HG02678 (cell line): ENCODE results near the gene CPLANE2.
"Not testable (repeated sequence)": the region's sequence is repeated elsewhere in the genome, so short reads cannot be mapped to it uniquely, and the experiment has no call there.

ENCODE experiments used
- ATAC-seq: cut with Tn5 transposase; IDR thresholded peaks from one replicate; pipeline ENCODE4 v1.9.1; 2021; ENCODE audit warnings: mild to moderate bottlenecking, moderate library complexity; ENCODE audit not compliant: unreplicated experiment

CPLANE2 gene, protein sequence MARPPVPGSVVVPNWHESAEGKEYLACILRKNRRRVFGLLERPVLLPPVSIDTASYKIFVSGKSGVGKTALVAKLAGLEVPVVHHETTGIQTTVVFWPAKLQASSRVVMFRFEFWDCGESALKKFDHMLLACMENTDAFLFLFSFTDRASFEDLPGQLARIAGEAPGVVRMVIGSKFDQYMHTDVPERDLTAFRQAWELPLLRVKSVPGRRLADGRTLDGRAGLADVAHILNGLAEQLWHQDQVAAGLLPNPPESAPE

DNA sequence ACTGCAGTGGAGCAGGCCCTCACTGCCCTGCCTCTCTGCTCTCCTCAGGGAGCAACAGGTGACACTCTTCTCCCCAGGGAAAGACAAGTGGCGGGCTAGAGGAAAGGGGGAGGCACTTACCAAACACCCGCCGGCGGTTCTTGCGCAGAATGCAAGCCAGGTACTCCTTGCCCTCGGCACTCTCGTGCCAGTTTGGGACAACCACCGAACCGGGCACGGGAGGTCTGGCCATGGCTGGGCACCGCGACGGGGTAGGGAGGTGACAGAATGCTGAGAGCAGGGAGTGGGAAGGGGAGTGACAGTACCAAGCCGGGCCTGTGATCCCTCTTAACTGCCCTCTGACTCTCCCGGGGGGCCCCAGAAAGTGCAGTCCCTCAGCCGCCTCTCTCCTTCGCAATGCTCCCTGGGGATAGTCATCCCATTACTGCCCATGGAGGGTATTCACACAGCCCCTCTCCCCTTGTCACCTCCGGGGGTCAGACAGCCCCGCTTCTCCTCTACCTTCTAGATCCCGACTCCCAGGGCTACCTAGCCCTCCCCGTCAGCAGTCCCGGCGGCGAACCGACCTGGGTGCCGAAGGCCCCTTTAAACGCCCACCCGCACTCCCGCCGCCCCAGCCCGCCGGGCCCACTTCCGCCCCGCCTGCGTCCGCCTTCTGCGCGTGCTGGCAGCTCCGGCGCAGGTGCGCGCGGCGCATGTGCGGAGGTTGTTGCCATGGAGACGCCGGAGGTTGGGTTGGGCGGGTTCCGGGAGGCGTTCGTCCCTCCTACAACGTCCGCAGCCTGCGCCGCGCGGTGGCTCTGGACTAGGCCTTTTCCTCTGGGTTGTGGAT is at the start of gene CPLANE2:
TSS of gene CPLANE2 (minus strand) at position 673 of the 832 bp plus-strand sequence. CDS start at position 232, 441 bp downstream.
- ATAC-seq = peak; percentile 86

DNA sequence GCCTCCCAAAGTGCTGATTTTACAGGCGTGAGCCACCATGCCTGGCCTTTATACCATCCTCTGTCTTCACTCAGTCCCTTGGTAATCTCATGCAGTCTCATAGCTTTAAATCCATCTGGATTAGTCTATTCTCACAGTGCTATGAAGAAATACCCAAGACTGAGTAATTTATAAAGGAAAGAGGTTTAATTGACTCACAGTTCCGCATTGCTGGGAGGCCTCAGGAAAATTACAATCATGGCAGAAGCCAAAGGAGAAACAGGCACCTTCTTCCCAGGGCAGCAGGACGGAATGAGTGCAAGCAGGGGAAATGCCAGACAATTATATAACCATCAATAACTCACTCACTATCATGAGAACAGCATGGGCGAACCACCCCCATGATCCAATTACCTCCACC is 49.1 kb upstream of the CPLANE2 start:
- no peak for ATAC-seq

DNA sequence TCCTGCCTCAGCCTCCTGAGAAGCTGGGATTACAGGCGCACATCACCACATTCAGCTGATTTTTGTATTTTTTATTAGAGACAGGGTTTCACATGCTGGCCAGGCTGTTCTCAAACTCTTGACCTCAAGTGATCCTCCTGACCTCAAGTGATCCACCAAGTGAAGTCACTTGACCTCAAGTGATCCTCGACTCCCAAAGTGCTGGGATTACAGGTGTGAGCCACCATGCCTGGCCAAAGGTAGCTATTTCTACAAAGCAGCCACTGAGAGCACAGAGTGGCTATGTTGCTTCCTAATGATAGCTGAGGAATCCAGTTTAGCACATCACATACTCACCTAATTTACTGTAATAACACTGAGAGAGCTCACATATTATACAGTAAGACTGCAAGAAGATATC is 44.8 kb upstream of the CPLANE2 start:
- ATAC-seq = no peak

DNA sequence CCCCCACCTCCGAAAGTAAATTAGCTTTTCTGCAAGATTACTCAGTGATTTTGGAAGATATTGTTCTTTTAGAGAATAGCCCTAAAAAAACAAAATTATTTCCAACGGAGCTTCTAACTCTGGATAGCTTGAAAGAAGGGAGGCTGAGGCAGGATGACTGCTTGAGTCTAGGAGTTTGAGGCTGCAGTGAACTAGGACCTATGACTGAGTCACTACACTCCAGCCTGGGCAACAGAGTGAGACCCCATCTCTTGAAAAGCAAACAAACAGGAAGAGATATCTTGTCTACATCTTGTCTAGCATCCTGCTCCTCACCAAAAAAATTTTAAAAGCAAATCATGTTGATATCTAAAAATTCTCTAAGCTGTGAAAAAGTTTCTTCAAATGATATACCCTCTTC is 42.2 kb upstream of the CPLANE2 start:
- ATAC-seq = no peak

DNA sequence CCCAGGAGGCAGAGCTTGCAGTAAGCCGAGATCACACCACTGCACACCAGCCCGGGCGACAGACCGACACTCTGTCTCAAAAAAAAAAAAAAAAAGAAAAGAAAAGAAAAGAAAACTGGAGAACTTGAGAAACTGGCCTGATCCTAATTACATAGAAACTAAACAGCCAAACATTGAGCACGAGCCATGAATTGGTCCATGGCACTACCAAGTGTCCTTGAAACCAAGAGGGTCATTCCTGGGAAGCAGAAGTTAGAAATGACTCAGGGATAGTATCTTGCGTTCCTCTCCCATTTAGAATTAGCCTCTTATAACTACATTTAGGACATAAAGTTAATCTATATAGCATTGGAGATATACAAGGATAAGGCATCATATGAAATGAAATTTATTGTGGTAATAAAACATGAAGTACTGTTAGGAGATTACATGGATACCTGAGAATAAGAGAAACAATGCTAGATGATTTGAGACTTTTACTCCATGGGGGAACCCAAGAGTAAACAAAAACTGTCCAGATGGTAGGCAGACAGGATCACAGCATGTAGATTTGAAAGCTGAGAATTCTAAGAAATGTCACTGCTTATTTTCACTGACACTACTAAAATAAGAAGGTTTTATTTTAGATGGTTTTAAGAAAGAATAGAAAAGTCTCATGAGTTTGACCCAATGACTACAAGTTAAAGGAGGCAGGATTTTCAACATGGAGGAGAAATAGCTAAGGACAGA is 39.5 kb upstream of the CPLANE2 start:
- ATAC-seq = no peak

DNA sequence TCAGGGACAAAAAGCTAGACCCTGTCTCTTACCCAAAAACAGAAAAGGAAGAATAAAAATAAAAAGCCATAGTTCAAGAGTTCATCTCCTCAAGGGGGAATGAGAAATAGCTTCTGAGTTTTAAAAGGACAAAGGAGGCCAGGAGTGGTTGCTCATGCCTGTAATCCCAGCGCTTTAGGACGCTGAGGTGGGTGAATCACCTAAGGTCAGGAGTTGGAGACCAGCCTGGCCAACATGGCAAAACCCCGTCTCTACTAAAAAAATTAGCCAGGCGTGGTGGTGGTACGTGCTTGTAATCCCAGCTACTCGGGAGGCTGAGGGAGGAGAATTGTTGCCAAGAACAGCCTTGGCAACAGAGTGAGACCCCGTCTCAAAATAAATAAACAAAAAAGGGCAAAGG is 38.6 kb upstream of the CPLANE2 start:
- no peak for ATAC-seq

DNA sequence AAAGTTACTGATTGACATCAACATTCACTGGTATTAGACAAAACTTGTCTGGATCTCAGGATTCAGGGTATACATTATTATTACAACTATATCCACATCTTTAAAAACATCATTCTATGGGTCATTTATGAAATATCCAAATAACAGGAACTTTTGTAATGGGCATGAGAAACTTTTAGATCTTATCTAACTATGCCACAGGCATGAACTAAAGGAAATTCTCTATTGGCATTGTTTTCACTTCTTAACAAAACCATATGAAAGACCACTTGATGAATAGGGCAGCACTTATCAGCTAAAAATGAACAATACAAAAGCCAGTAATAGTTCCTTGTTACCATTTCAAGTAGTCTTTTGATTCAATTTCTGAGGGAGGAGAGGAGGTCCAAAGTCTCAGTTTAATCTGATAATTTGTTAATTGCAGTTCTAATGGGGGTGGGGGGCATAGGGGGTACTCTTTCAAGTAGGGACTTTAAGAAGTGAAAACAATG is 30.8 kb upstream of the CPLANE2 start:
- no peak for ATAC-seq

DNA sequence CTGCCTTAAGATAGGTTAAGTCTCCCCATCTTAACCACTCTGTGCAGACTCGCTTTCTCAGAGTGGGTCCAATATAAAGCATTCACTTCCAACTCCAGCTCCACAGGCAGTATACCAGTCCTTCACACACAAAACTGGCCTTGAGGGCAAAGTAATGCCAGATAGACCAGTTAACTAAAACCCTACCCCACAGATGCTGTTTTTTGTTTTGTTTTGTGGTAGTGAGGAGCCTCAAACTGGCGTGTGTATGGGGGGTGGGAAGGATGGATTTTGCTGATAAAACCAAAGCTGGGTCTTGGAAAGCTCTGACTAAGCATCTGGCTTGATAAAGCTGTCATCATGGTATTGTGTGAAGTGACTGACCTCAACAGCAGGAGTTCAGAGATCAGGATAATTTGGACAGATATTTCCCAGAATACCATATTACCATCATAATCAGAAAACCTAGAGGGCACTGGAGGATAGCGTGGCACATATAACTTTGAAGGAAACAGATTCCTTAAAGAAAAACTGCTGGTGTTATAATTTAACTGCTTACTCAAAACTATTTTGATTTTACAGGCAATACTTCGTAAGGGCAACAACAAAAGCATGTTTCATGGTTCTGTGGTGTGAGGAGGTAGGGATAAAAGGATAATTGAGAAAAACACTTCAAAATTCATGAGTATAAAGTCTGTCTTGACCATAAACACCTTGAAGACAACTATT is 29.6 kb upstream of the CPLANE2 start:
- ATAC-seq = no peak

DNA sequence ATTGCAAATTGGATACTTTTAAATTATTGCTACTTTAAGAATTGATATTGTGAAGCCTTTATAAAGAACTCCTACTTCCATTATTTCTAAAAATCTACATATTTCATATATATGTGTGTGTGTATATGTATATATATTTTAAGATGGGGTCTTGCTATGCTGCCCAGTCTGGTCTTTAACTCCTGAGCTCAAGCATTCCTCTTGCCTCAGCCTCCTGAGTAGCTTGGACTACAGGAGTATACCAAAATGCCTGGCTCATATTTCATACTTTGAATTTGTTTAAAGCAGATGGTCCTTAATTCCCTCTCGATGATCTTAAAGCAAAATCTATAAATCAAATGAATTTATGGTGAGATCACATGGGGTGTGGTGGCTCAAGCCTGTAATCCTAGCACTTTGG is 25.1 kb upstream of the CPLANE2 start:
- ATAC-seq = no peak

DNA sequence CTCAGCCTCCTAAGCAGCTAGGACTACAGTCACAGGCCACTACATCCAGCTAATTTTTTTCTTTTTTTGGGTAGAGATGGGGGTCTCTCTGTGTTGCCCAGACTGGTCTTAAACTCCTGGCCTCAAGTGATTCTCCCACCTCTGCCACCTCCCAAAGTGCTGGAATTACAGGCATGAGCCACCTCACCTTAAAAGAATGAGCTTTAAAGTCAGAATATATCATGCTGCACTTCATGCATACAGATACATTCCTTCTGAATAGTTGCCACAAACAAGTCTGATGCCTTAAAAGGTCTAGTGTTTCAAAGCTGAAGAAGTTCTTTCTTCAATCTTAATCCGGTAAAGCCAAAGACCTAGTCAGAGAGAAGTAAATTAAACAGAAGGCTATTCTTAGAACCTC is 23.8 kb upstream of the CPLANE2 start:
- no peak for ATAC-seq

DNA sequence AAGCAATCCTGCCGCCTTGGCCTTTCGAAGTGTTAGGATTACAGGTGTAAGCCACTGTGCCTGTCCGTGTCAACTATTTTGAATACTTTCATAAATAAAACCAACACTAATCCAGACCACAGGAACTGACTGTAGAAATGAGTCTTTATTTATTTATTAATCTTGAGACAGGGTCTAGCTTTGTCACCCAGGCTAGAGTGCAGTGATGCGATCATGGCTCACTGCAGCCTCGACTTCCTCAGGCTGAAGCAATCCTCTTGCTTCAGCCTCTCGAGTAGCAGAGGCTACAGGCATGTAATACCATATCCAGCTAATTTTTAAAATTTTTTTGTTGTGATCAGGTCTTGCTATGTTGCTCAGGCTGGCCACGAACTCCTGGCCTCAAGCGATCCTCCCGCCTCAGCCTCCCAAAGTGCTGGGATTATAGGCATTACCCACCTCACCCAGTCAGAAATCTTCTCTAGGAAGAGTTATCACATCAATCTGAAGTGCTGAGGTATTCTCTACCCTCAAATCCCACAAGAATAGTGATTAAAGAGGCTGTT is 21.7 kb upstream of the CPLANE2 start:
- no peak for ATAC-seq

DNA sequence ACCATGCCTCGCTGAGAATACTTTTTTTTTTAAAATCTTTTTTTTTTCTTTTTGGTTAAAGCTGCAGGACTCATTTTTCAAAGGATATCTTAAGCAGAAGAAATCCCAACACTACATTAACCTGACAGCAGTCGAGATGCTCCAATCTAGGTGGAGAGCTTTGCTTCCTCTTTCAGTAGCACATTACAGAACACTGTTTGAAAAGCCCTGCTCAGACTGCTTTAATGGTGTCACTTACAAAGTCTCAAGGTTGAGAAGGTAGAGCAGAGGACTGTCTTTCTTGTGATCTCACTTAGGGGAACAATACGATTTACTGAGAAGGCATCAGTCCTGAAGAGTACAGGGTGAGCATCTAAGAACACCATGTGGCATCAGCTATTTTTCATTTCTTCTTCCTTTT is 21.0 kb upstream of the CPLANE2 start:
- ATAC-seq = no peak

DNA sequence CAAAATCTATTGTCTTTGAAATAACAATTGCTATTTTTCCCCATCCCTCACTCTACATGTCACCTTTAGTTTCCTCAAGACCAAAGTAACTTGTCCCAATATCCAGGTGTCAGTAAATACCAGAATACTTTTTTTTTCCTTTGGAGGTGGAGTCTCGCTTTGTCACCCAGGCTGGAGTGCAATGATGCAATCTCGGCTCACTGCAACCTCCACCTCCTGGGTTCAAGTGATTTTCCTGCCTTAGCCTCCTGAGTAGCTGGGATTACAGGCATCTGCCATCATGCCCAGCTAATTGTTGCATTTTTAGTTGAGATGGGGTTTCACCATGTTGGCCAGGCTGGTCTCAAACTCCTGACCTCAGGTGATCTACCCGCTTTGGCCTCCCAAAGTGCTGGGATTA is 20.6 kb upstream of the CPLANE2 start:
- ATAC-seq = not testable (repeated sequence)

DNA sequence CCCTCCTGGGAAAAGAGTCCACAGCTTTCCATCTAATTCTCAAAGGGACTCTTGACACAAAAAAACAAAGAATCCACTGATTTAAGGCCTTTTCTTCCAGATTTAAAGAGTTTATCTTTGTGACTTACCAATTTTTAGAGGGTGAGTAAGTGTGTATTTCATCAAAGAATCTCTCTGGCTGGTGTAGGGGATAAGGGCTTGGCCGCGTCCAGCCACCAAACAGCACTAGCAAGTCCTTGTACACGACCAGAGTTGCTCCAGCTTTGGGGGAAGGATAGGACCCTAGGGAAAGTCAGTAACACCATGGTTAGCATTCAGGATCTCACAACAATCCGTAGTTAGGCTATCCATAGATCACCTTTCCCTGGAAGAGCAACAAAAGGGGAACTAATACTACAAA is 19.5 kb upstream of the CPLANE2 start:
- no peak for ATAC-seq

DNA sequence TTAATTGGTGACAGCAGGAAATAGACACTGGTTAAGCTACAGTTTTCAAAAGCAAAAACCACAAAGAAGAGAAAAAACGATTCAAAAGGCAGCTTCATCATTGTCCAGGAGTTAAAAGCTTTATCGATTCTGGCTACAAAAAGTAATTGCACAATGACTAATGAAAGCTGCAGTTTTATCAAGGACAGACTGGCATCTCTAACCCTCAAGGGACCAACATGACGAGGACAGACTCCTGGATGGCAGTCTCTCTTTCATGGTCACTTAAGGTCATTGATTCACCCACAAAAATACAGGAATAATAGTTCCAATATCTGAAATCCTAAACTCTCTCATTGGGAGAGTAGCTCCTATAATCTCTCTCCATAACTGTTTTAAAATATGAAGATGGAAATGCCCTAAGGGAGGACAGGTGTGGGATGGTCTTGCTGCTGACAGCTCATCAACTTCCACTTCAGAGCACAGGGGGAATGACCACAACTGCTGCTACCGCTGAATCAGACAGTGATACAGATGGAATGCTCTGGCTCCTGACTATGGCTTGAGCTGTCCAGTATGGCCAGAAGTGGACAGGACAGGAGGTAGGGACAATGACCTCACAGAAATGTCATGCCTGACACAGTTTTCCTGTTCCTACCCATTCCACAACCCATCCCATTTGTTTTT is 17.4 kb upstream of the CPLANE2 start:
- ATAC-seq = no peak

DNA sequence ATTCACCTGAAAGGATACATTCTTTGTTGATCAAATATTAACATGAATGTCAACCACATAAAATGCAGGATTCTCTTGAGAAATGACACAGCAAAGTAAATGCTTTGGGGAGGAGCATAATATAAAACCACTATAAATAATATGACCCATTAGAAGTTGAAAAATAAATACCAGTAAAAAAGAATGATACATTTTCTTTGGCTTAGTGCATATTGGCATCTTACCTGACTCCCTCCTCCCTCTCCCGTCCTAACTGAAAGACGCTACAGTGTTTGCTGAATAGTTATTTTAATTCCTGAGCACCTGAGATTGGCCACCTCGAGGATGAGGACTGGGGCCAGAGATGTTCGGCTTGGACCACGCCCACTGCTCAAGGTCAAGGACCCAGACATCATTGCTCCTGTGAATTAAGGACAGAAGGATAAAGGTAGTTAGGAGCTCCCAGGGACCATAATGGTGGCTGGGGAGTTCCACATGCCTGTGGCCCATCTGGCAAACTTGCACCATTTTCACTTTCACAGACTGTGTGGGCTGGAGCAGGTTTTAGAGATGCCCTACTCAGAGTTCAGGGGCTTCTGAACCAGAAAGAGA is 16.4 kb upstream of the CPLANE2 start:
- no peak for ATAC-seq

DNA sequence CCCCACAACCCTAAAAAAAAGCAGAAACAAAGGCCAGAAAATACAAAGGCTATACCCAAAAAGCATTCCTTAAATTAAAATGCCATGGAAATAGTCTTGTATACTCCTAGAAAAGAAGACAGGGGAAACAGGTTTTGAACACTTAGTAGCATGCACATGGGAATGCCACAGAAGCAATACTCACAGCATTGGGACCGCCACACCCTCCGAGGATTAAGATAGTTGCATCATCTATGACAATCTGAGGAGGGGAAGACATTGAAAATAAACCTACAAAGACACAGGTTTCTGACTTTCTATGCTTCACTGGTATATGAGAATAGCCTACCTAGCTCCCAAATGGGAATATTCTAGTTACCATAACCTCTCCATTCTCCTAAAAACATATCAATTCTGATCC is 15.9 kb upstream of the CPLANE2 start:
- no peak for ATAC-seq

DNA sequence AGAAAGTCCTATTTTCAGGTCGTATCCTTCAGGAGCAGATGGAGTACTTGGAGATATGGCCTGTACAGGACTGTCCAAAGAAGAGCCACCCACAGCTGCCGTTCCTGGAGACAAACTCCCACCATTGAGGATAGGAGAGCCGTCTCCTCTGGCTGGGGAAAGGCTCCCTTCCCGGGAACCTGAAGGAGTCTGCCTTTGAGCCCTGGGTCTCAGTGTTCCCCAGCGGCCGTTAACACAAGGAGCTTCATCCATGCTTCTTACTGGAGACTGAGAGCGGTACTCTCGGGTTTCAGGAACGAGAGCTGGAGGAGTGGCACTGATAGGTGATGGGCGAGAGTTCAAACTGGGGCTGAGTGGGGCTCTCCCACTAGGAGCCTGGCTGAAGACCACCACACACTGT is 14.4 kb upstream of the CPLANE2 start:
- ATAC-seq = no peak

DNA sequence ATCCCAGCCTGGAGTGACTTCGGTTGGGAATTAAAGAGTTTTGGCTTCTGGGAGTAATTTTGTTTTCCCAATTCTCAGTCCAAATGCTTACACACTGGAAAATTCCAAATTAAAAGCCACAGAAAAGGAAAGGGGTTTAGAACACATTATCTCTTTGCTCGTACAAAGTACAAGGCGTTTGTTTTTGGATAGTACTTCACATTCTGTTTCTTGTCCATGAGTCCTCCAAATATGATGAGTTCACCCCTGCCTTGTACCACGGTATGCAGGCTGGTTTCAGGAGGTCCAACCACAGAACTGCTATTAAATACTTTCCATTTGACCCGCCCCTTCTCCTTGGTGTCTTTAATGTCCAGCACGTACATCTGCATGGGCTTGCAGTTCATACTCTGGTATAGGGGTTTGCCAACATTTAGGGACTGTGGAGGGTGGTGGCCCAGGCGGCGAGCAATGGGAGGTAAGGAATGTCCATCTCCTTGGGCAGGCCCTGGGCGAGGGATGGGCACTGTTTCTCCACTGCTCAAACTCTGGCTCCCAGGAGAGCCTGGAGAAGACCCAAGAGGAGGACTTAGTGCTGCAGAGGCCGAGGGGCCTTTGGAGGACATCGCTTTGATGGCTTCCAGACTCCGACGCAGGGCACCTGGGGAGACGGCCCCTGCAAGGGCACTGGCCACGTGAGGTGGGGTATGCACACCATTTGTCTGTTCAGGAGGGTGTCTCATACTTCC is 13.7 kb upstream of the CPLANE2 start:
- no peak for ATAC-seq
